PC-3 (cell line): ENCODE measurements around the gene C16orf78. TPM values are rescaled to one million over a fixed set of nuclear protein-coding genes. Genes with fewer than 3 reads are reported as not detected.
"Not testable (repeated sequence)": the region's sequence is repeated elsewhere in the genome, so short reads cannot be mapped to it uniquely, and the experiment has no call there.

ENCODE experiments used
- ATAC-seq: fragments of 200-7000 bp; cut with Tn5 transposase; 2 replicates; pipeline ENCODE4 v1.9.1; 2020; ENCODE audit warnings: mild to moderate bottlenecking, moderate library complexity
- BruUV-seq: library from RNA; stranded (reverse); fragments of 400-500 nt; replicated peaks from 2 replicates; lab custom pipeline; 2021; lab: Mats Ljungman, UMichigan
- CTCF ChIA-PET: fragments of 300-600 bp; sonication (Branson Sonifier 250); formaldehyde crosslinking; loops from one replicate; lab custom pipeline; 2022; ENCODE audit warnings: antibody characterized with exemption; lab: Charles Lee
- POLR2A ChIA-PET: fragments of 300-600 bp; sonication (Branson Sonifier 250); formaldehyde crosslinking; loops from one replicate; lab custom pipeline; 2022; ENCODE audit warnings: antibody characterized with exemption; ENCODE audit not compliant: unreplicated experiment; lab: Charles Lee
- DNase-seq: peaks from one replicate; pipeline ENCODE4 v3.0.0-alpha.2; 2015
- H2AFZ ChIP-seq: fragments of 300-600 bp; sonication (generic); 2 replicates; pipeline ENCODE4 v1.6.0; 2016; ENCODE audit warnings: antibody characterized with exemption, low read length
- H3F3A ChIP-seq: fragments of 300-600 bp; sonication (generic); one replicate; pipeline ENCODE4 v1.6.0; 2017; ENCODE audit warnings: antibody characterized with exemption, low read length, control low read depth, mild to moderate bottlenecking; ENCODE audit not compliant: unreplicated experiment
- H3K27ac ChIP-seq: fragments of 300-600 bp; sonication (generic); 2 replicates; pipeline ENCODE4 v1.5.1; 2016; ENCODE audit warnings: mild to moderate bottlenecking, low read length
- H3K27me3 ChIP-seq: fragments of 300-600 bp; sonication (generic); 2 replicates; pipeline ENCODE4 v1.6.1; 2016; ENCODE audit warnings: low read length, mixed read lengths
- H3K36me3 ChIP-seq: fragments of 300-600 bp; sonication (generic); 2 replicates; pipeline ENCODE4 v1.6.1; 2016; ENCODE audit warnings: low read depth, mixed run types, low read length, mixed read lengths
- H3K4me1 ChIP-seq: fragments of 300-600 bp; sonication (generic); 2 replicates; pipeline ENCODE4 v1.5.1; 2016; ENCODE audit warnings: low read length; ENCODE audit not compliant: insufficient read depth
- H3K4me2 ChIP-seq: fragments of 300-600 bp; sonication (generic); 2 replicates; pipeline ENCODE4 v1.6.0; 2016; ENCODE audit warnings: low read length
- H3K4me3 ChIP-seq: fragments of 300-600 bp; sonication (generic); 2 replicates; pipeline ENCODE4 v1.5.1; 2016; ENCODE audit warnings: mild to moderate bottlenecking, low read length, mixed read lengths
- H3K79me2 ChIP-seq: fragments of 300-600 bp; sonication (generic); 2 replicates; pipeline ENCODE4 v1.6.1; 2017; ENCODE audit warnings: low read length, mixed read lengths
- H3K9ac ChIP-seq: fragments of 300-600 bp; sonication (generic); 2 replicates; pipeline ENCODE4 v1.6.0; 2016; ENCODE audit warnings: mild to moderate bottlenecking, low read length
- H3K9me2 ChIP-seq: fragments of 300-600 bp; sonication (generic); replicated peaks from 2 replicates; pipeline ENCODE4 v1.6.1; 2016; ENCODE audit warnings: mixed run types, low read length, mixed read lengths
- H3K9me3 ChIP-seq: fragments of 300-600 bp; sonication (generic); 2 replicates; pipeline ENCODE4 v1.6.1; 2016; ENCODE audit warnings: low read length, mixed read lengths
- H4K20me1 ChIP-seq: fragments of 300-600 bp; sonication (generic); 2 replicates; pipeline ENCODE4 v1.6.1; 2016; ENCODE audit warnings: low read length, mixed read lengths
- CTCF ChIP-seq: fragments of 300-600 bp; sonication (generic); conservative IDR thresholded peaks from 2 replicates; pipeline ENCODE4 v1.5.1; 2017; ENCODE audit warnings: antibody characterized with exemption, low read depth, mild to moderate bottlenecking, low read length
- EZH2 ChIP-seq: fragments of 300-600 bp; sonication (generic); IDR thresholded peaks from one replicate; pipeline ENCODE4 v1.6.1; 2017; ENCODE audit warnings: antibody characterized with exemption, mild to moderate bottlenecking, low read length; ENCODE audit not compliant: unreplicated experiment
- EZH2phosphoT487 ChIP-seq: fragments of 300-600 bp; sonication (generic); IDR thresholded peaks from 2 replicates; pipeline ENCODE4 v1.6.1; 2018; ENCODE audit warnings: mild to moderate bottlenecking, antibody characterized with exemption, low read length, borderline replicate concordance
- intact Hi-C: fragments of 100-400 bp; cut with micrococcal nuclease; formaldehyde crosslinking; loops from 2 replicates; pipeline ENCODE4 v1.9.0; 2023
- total RNA-seq: library from RNA; depleted of rRNA; stranded (reverse); fragments of >200 nt; gene quantifications from 2 replicates; pipeline ENCODE4 v1.2.3, GENCODE V29; 2014

C16orf78 gene
- total RNA-seq, 1 experiment from 2014 or later: not detected

- BruUV-seq: no TSS peak
- no peaks in the 10 kb centered on the region for H3K9me2 ChIP-seq
- H3K27ac ChIP-seq: no peak overlapping the region
- no peaks in the 10 kb centered on the region for H3F3A ChIP-seq
- ChIA-PET CTCF (no interaction called here), POLR2A (no interaction called here)
- H3K79me2 ChIP-seq: no peaks in the 10 kb centered on the region
- H3K4me1 ChIP-seq: no peaks in the 10 kb centered on the region
- no peaks in the 10 kb centered on the region; the same call in 1 of the 2 replicates for H3K27me3 ChIP-seq
- H3K9ac ChIP-seq: no peak overlapping the region
- no peak overlapping the region for H3K4me3 ChIP-seq
- intact Hi-C loops: no loop called here
- TF ChIP-seq CTCF (no peak), EZH2 (no peak), EZH2phosphoT487 (no peak)
- H3K9me3 ChIP-seq: no peaks in the 10 kb centered on the region
- H4K20me1 ChIP-seq: no peaks in the 10 kb centered on the region
- no peaks in the 10 kb centered on the region for H3K36me3 ChIP-seq
- no peak overlapping the region for H2AFZ ChIP-seq
- DNase-seq (no peak), ATAC-seq (no peak)
- H3K4me2 ChIP-seq: no peak overlapping the region
These were observed 16.7 kb upstream of the C16orf78 start for GRCh38 chr16:49356728-49357488.

DNA sequence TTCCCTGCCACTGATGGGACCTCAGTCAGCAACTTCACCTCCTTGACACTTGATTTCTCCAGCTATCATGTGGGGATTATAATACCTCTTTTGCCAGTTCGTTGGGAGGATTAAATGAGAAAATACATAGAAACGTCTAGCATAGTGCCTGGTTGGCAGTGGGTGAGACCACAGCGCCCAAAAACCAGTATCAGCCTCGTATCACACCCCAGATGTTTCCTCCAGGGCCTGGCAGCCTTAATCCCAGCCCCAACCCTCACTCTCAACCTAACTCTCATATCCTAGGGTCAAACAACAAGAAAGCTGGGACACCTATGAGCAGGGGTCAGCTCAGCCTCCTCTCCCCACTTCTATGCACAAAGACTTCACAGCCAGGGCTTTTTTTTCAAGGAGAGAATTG is 14.0 kb upstream of the C16orf78 start:
- H3K9ac ChIP-seq: no peak overlapping the region
- H3K27ac ChIP-seq: no peak overlapping the region
- no peaks in the 10 kb centered on the region; the same call in 1 of the 2 replicates for H3K27me3 ChIP-seq
- no peaks in the 10 kb centered on the region for H3K9me3 ChIP-seq
- H3K4me1 ChIP-seq: no peaks in the 10 kb centered on the region
- no peak overlapping the region for H3K4me2 ChIP-seq
- no peaks in the 10 kb centered on the region for H3F3A ChIP-seq
- no peaks in the 10 kb centered on the region for H3K9me2 ChIP-seq
- H3K4me3 ChIP-seq: no peak overlapping the region
- ATAC-seq: no peak
- TF ChIP-seq EZH2phosphoT487 (no peak), CTCF (no peak), EZH2 (no peak)
- intact Hi-C loops: no loop called here
- no peaks in the 10 kb centered on the region for H3K79me2 ChIP-seq
- CTCF ChIA-PET: no interaction called here
- BruUV-seq: no TSS peak
- H4K20me1 ChIP-seq: no peaks in the 10 kb centered on the region
- no peak for DNase-seq
- no peak overlapping the region for H2AFZ ChIP-seq
- no peaks in the 10 kb centered on the region for H3K36me3 ChIP-seq
- POLR2A ChIA-PET: no interaction called here

GRCh38 chr16:49361731-49362130 is 11.9 kb upstream of the C16orf78 start:
- ATAC-seq, BruUV-seq, CTCF ChIA-PET: not testable (repeated sequence)

More at GRCh38 chr16:49361731-49362130, 11.9 kb upstream of the C16orf78 start:
- H3K27me3 ChIP-seq, H3K27ac ChIP-seq, H3K9me2 ChIP-seq, intact Hi-C loops, H2AFZ ChIP-seq, H3K4me1 ChIP-seq, POLR2A ChIA-PET, H3F3A ChIP-seq, H3K9ac ChIP-seq, H3K36me3 ChIP-seq, H3K4me3 ChIP-seq, H3K4me2 ChIP-seq, H3K79me2 ChIP-seq, DNase-seq, H3K9me3 ChIP-seq, H4K20me1 ChIP-seq: not testable (repeated sequence)
